ENCODE measurements around the gene IARS2.
"Not testable (repeated sequence)": the region's sequence is repeated elsewhere in the genome, so short reads cannot be mapped to it uniquely, and the experiment has no call there.

The IARS2 gene

DNA sequence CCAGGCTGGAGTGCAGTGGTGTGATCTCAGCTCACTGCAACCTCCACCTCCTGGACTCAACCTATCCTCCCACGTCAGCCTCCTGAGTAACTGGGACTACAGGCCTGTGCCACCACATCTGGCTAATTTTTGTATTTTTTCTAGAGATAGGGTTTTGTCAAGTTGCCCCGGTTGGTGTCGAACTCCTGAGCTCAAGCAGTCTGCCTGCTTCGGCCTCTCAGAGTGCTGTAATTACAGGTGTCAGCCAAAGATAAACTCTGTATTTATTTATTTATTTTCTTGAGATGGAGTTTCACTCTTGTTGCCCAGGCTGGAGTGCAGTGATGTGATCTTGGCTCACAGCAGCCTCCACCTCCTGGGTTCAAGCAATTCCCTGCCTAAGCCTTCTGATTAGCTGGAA lies 18.7 kb downstream of the IARS2 start:
- not testable (repeated sequence) for DNase-seq (ENCODE audit: low spot score)

DNA sequence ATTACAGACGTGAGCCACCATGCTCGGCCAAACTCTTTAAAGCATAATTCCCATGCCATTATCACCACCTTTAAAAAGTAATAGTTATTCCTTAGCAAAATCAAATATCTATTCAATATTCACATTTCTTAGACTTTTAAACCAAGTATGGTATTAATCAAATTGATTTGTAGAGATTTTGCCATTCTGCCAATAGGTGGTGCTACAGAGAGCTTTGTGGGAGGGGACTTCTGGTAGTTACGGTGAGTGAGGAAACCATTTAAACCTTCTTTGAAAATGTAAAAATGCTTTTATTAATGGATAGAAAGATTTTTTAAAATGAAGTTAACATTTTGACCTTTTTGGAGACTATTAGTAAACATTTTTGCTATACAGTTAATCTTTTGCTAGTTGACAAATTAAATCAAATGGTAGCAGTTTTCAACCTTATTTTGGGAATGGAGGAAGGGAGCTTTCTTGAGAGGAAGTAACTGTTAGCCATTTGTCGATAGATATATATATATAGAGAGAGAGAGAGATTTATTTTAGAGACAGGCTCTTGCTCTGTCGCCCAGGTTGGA lies 19.3 kb downstream of the IARS2 start:
- DNase-seq (ENCODE audit: low spot score): peak; percentile 71

DNA sequence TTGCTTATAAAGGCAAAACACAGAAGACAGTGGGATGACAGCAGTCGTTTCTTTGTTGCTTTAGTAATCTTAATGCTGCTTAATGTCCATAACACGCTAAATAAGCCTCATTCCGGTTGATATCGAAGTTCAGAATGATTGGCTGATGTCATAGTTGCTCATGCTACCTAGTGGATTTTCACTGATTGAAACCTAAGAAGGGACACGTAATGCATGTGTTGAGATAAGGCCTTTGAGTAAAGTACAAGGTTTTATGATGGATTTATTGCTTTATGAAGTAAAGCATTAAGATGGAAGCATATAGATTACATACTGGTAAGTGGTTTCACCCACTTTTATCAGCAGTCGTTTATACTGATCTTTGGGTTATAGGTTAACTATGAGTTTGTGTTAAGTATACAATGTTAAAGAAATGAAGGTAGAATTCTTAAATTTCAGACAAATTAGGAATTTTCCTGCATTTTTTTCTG lies 25.1 kb downstream of the IARS2 start:
- no peak for DNase-seq (ENCODE audit: low spot score)

DNA sequence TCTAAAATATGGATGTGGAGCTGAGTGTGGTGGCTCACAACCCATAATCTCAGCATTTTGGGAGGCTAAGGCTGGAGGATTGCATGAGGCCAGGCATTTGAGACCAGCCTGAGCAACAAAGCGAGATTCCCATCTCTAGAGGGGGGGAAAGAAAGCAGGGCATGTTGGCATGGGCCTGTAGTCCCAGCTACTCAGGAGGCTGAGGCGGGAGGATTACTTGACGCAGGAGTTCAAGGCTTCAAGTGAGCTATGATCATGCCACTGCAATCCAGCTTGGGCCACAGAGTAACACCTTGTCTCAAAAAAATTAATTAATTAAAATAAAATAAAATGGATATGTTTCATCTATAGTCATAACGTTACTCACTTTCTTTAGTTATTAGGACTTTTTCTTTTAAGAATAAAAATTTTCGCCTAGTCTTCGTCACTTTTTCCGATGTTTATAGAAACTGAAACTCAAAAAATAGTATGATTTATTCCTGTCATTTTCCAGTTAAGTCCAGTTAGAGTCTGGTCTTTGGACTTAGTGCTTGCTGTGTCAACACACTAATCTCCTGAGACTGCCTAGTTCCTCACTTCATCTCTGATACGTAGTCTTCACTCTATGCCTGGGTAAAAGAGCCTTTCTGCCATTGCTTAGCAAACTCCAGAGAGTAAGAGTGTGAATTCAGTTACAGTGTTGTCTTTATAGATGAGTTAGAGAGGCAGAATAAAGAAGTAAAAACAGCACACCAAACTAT lies 28.0 kb downstream of the IARS2 start:
- DNase-seq (ENCODE audit: low spot score): no peak

DNA sequence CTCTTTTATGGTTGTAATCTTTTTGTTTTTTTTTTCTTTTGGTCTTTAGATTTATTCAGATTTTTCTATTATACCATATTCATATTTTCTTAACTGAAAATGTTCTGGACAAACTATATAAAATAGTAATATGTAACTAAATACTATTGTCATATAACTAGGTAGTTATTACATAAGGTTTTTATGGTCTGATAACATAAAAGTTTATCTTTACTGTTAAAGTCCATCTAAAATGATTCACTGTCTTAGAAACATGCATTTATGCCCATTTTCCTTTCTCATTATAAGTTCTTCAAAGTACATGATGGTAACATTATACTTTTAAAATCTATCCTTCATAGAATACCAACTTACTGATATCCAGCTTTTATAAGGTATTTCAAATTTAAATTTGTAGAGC lies 29.1 kb downstream of the IARS2 start:
- no peak for DNase-seq (ENCODE audit: low spot score)

DNA sequence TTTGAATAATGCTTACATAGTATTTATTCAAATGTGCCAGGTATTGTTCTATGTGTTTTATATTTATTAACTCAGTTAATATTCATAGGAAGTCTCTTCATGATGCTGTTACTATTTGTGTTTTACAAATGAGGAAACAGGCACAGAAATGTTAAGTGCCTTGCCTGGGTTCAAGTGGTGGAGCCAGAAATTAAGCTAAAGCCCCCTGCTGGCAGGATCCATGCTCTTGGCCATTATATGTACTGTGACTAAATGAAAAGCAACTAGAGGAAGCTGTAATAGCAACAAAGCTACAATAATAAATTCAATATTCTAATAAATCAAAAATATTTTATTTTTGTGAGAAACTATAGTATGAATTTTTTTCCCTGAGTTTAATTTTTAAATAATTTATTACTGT lies 30.0 kb downstream of the IARS2 start:
- no peak for DNase-seq (ENCODE audit: low spot score)

DNA sequence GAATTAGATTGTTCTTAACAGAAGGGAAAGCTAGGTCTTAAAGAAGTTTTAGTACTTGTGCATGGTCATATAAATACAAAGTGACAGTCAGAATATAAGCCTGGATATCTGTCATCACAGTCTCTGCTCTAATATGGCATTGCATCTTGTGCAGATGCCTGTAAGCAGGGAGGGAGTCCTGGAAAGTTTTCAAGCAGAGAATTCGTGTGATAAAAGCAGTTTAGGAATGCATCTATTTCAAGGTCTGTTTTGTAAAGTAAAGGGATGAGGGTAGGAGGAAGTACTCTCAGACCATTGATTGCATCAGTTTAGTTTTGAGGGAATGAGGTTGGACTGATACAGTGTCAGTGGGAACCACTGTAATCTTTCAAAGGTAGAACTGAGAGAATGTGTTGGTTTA lies 30.6 kb downstream of the IARS2 start:
- DNase-seq (ENCODE audit: low spot score): no peak

DNA sequence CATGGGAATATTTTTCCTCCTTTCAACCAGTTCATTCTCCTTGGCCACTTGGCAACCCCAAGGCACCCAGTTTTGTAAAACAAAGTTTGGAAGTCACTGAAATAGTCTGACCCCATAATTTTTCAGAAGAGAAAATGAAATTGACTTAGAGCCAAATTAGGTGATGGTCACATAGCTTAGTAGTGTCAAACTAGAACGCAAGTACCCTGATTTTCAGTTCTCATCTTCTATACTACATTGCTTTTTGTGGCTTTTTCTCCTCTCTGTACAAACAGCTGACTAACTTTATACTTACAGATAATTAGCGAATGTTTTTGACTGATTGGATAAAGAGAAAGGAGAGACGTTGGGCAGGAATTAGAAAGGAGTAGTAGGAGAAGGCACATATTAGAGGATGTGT lies 33.1 kb downstream of the IARS2 start:
- DNase-seq (ENCODE audit: low spot score): no peak

DNA sequence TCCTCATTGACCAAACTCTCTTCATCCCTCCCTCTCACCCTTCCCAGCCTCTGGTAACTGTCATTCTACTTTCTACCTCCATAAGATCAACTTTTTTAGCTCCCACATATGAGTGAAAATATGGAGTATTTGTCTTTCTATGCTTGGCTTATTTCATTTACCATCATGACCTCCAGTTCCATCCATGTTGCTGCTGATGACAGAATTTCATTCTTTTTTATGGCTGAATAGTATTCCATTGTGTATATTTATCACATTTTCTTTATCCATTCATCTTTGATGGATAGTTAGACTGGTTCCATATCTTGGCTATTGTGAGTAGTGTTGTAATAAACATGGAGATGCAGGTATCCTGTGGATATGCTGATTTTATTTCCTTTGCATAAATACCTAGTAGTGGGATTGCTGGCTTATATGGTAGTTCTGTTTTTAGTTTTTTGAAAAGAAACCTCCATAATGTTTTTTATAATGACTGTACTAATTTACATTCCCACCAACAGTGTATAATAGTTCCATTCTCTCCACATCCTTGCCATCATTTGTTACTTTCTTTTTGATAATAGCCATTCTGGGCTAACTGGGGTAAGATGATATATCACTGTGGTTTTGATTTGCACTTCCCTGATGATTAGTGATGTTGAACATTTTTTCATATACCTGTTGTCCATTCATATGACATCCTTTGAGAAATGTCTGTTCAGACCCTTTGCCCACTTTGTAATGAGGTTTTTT lies 35.7 kb downstream of the IARS2 start:
- no peak for DNase-seq (ENCODE audit: low spot score)

DNA sequence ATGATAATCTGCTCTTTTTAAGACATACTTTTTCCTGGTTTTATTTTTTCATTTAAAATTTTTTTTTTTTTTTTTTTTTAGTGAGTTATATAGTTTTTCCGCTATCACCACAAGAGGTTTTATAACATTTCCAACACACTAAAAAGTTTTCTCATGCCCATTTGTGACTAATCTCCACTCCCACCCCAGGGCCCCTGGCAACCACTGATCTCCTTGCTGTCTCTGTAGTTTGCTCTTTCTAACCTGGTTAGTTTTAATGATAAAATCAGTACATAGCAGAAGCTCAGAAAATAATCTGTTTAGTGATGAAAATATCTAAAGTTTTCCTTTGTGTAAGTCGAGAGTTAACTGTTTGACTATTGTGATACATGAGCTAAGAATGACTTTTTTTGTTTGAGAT lies 41.8 kb downstream of the IARS2 start:
- no peak for DNase-seq (ENCODE audit: low spot score)

DNA sequence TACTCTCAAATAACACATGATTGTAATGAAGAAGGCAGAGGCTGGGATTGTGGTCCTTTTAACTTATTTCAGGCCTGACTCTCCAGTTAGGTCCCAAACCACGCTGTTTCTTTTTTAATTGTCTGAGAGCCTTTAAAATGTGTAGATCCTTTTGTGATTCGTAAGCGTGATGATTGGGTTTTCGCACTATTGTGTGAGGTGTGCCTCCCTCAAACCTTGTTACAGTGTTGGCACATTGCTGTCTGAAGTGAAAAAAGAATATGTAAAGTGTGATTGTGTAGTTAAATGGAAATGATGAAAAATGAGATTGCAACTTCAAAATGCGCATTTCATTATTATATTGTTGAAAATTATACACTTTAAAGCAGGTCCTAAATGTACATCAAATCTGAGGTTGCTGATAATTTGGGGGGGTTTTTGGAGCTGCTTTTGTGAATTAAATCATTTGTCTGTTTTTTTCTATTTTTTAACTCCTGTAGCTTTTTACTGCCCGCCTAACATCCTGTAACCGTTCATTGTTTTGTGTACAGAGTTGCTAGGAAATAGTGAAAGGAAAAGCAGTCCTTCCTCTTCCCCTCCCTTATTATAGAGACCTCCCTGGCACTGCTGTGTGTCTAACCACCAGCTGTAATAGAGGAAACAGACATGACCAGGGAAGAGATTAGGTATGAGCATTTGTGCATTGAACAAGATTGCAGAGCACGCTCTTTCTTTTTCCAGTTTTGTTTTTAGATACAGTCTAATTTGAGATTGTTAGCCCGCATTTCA lies 43.3 kb downstream of the IARS2 start:
- peak; percentile 43 for DNase-seq (ENCODE audit: low spot score)

DNA sequence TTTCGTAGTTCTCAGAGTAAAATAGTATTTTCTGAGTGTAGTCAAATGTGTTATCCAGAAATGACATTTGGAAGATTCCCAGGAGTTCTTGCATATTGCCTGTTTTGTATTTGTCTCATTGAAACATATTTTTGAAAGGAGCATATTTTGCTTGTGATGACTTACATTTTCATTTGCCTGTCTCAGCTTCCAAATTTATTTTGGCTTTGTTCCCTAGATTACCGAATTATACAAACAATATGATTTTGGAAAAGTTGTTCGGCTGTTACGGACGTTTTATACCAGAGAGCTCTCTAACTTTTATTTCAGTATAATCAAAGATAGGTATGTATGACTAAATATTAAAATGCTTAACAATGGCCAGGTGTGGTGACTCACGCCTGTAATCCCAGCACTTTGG lies 46.0 kb downstream of the IARS2 start:
- no peak for DNase-seq (ENCODE audit: low spot score)

DNA sequence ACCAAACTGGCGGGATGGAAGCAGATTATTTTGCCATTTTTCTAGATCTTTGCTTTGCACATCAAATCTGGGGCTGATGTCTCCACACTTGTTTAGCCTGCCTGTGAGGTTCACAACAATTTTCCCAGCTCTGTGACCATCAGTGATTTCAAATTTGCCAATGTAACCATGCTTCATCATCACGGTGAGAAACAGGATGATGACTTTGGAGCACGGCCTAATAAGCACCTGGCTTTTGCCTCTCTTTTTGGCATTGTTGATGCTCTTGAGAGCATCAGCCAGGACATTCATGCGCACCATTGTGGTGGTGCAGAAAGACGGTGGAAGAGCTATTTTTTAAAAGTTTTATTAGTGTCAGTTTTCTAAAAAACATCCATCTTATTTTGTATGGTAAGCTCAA lies 50.1 kb downstream of the IARS2 start:
- no peak for DNase-seq (ENCODE audit: low spot score)

DNA sequence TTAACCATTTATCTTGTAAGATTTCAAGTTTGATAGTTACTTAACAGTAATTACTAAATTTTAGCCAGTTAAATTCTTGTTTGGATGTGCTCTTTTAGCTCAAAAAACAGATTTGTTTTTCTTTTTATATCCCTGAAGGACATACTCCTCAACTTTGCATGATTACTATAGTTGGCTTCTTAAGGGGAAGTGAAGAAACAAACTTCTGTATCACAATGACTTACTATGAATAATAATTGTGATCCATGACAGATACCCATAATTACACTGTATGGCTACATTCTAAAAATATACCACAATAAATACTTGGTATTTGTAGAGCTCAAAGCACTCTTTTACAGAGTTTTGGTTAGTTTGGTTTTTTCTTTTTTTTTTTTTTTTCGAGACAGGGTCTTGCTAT lies 55.8 kb downstream of the IARS2 start:
- no peak for DNase-seq (ENCODE audit: low spot score)

DNA sequence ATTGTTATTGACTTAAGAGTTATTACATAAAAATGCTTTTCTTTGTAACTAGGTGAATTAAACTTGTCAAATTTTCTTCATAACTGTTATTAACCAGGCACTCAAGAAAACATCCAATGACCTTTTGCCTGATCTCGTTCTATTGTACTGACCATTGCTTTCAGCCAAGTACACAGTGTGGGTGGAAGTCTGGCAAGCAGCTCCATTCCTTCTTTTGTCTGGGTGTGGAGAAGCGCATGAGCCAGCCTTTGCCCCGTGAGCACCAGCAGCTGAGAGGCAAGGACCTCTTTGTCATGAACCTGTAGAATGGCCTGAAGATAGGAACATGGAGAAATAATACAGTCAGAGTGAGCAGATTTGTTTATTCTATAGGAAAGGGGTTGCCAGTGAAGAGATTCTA lies 57.5 kb downstream of the IARS2 start:
- DNase-seq (ENCODE audit: low spot score): no peak

DNA sequence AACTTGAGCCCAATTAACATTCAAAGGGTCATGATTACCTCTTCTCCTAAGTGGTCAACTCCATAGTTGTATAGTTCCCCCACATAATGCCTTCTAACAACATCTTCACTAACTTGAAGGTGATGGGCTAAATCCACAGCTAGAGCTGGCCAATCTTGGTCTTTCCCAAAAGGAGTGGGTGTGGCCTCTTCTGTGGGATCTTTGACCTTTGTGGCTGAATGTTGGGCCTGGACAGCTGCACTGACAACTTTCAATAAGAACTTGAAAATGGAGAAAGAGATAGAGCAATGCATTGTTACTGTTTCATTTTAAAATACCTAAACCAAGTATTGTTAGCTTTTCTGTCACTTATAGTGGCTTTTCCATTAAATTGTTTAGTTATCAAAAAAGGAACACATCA lies 59.2 kb downstream of the IARS2 start:
- no peak for DNase-seq (ENCODE audit: low spot score)

DNA sequence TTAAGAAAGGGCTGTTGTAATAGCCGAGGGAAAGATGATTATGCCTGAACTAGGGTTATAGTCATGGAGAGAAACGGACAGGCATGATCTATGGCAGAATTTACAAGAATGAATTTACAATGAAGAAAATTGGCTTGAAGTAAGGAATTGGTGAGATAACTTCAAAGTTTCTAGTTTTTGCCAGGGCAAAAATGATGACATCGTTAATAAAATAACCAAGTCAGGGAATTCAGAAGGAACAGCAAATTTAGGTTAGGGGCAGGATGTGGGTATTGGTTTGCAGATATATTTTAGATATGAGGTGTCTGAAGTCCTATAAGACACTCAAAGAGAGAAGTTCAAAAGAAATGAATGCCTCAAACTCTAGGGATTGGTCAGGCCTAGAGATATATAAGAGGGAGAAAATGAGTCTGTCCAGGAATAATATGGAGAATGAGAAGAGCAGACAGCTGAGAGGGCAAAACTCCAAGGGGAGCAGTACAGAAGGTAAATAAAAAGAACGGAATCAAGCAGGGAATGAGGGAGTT lies 62.8 kb downstream of the IARS2 start:
- no peak for DNase-seq (ENCODE audit: low spot score)

DNA sequence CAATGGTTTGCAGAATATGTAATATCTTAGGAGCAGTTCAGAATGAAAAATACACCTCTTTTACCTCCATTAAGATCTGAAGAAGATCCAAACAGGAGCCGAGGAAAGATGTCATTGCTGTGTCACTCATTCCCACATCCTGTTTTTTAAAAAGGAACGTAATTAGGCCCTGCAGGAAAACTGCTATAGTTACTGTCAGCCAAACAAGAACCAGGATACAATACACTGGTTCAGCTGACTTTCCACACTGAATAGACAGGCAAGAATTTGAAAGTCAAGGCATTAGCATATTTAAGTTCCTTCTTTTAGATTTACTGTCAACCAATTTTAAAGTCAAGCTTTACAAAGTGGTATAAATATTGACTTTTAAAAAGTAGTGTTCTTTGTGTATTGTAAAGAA lies 63.8 kb downstream of the IARS2 start:
- DNase-seq (ENCODE audit: low spot score): no peak

DNA sequence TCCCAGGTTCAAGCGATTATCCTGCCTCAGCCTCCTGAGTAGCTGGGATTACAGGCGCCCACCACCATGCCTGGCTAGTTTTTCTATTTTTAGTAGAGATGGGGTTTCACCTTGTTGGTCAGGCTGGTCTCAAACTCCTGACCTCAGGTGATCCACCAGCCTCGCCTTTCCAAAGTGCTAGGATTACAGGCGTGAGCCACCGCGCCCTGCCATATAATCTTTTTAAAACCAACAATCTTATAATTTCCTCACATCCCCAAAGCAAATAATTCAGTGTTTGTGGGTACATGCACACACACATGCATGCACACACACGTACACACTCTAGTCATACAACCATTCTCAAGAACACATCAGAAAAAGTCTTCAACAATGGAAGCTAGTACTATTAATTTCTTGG lies 64.6 kb downstream of the IARS2 start:
- DNase-seq (ENCODE audit: low spot score): not testable (repeated sequence)

DNA sequence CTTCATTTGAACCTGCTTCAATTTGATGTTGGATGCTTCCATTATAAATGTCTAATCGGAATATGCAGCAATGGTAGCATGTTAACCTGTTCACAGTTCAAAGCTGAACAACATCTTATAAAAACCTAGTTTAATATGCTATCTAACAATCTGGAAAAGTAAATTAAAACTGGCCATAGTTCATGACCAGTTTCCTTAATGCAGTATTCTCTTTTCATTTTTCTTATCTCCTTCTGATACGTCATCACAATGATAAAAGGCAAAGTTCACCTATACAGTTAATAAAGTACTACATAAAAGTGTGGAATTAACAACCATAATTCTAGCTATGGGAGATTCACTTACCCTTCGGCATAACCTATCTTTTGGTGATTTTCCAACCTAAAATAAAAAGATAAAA lies 65.1 kb downstream of the IARS2 start:
- DNase-seq (ENCODE audit: low spot score): no peak

DNA sequence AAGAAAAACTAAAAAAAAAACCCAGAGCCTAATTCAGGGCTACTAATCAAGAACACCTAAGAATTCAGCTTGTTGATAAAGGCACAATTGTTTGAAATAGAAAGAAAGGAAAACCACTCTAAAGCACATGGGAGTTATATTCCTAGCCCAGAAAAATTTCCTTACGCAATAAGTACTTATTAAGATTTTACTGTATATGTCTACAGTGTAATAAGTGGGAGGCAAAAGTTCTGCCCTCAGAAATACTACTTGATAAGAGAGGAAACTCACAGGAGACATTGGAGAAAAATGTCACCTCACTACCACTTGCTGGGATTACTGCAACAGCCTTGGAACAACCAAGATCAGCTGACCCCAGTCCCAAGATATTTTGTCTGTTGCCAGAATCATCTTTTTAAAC lies 66.1 kb downstream of the IARS2 start:
- DNase-seq (ENCODE audit: low spot score): no peak

DNA sequence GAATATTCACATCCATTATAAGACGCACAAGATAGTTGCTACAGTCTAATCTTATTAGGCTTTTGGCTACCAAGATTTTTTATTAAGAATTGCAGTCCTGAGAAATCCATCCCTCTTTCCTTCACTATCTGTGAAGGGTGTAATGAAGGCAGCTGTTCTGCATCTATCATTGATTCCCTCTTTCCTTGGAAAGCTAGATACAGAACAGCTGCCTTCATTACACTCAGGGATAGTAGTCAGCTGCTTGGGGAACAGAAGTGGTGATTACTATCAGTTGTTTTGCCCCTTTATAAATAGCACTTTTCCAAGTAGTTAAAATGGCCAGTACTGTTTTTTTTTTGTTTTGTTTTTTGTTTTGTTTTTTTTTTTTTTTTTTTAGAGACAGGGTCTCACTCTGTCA lies 70.2 kb downstream of the IARS2 start:
- no peak for DNase-seq (ENCODE audit: low spot score)
